Measurements from ENCODE around the gene FTO. TPM values are rescaled to one million over a fixed set of nuclear protein-coding genes. Genes with fewer than 3 reads are reported as not detected.

FTO gene
- total RNA-seq, 1 experiment from 2014 or later, result 55.0 TPM

- CTCF ChIA-PET, result interaction anchor here (0.6 to 4.9 kb wide), 6 partner anchors 13 to 1955 kb away, joined by 3 to 27 read pairs (median 5); no protein-coding TSS in a partner anchor
- TF ChIP-seq, protein P1, sequence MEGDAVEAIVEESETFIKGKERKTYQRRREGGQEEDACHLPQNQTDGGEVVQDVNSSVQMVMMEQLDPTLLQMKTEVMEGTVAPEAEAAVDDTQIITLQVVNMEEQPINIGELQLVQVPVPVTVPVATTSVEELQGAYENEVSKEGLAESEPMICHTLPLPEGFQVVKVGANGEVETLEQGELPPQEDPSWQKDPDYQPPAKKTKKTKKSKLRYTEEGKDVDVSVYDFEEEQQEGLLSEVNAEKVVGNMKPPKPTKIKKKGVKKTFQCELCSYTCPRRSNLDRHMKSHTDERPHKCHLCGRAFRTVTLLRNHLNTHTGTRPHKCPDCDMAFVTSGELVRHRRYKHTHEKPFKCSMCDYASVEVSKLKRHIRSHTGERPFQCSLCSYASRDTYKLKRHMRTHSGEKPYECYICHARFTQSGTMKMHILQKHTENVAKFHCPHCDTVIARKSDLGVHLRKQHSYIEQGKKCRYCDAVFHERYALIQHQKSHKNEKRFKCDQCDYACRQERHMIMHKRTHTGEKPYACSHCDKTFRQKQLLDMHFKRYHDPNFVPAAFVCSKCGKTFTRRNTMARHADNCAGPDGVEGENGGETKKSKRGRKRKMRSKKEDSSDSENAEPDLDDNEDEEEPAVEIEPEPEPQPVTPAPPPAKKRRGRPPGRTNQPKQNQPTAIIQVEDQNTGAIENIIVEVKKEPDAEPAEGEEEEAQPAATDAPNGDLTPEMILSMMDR (IDR thresholded peaks at IDR 0.05; ENCODE audit: unreplicated experiment), result no peak
- intact Hi-C loops (cut with micrococcal nuclease), result no loop called here
- H3K36me3 Mint-ChIP-seq (ENCODE audit: insufficient read depth, unreplicated experiment), result peaks cover 15% of the 10 kb centered on the region
- no peak for DNase-seq (ENCODE audit: unreplicated experiment)
- H3K4me3 Mint-ChIP-seq (ENCODE audit: unreplicated experiment), result no peak overlapping the region
- H3K27me3 Mint-ChIP-seq (ENCODE audit: insufficient read depth, unreplicated experiment), result no peaks in the 10 kb centered on the region
- H3K27ac Mint-ChIP-seq (ENCODE audit: low read depth, unreplicated experiment), result peak overlapping the region; percentile 64
- H3K4me1 Mint-ChIP-seq (ENCODE audit: insufficient read depth, unreplicated experiment), result peaks cover 32% of the 10 kb centered on the region
- POLR2A ChIA-PET, result interaction anchor here (0.6 to 7.5 kb wide), 10 partner anchors 9 to 1632 kb away, joined by 3 to 64 read pairs (median 3); partner anchors contain the start of genes FTO and RPGRIP1L
- BruUV-seq (replicated peaks), result no TSS peak
- H3K9me3 Mint-ChIP-seq (ENCODE audit: unreplicated experiment), result peaks cover 9% of the 10 kb centered on the region
Observed at GRCh38 chr16:53756275-53756996, 52.5 kb downstream of the FTO start.

GRCh38 chr16:53757971-53758609, 54.1 kb downstream of the FTO start:
- no peak overlapping the region for H3K4me3 Mint-ChIP-seq (ENCODE audit: unreplicated experiment)
- peaks cover 9% of the 10 kb centered on the region for H3K9me3 Mint-ChIP-seq (ENCODE audit: unreplicated experiment)
- H3K4me1 Mint-ChIP-seq (ENCODE audit: insufficient read depth, unreplicated experiment), result peaks cover 38% of the 10 kb centered on the region
- peaks cover 15% of the 10 kb centered on the region for H3K36me3 Mint-ChIP-seq (ENCODE audit: insufficient read depth, unreplicated experiment)
- no peak overlapping the region for H3K27ac Mint-ChIP-seq (ENCODE audit: low read depth, unreplicated experiment)
- BruUV-seq (replicated peaks), result no TSS peak
- DNase-seq (ENCODE audit: unreplicated experiment), result no peak
- CTCF ChIA-PET, result interaction anchor here (2.0 to 2.1 kb wide), 2 partner anchors 10 to 15 kb away, joined by 5 to 7 read pairs; no protein-coding TSS in a partner anchor
- POLR2A ChIA-PET, result interaction anchor here (0.7 to 7.5 kb wide), 5 partner anchors 11 to 255 kb away, joined by 3 to 64 read pairs (median 3); partner anchors contain the start of gene AKTIP
- intact Hi-C loops (cut with micrococcal nuclease), result no loop called here
- no peaks in the 10 kb centered on the region for H3K27me3 Mint-ChIP-seq (ENCODE audit: insufficient read depth, unreplicated experiment)
- TF ChIP-seq, protein P1 (IDR thresholded peaks at IDR 0.05; ENCODE audit: unreplicated experiment), result no peak

GRCh38 chr16:53761962-53762703, 58.2 kb downstream of the FTO start:
- ChIA-PET CTCF (interaction anchor here (0.6 kb wide), 1 partner anchor 9 kb away, joined by 3 read pairs; no protein-coding TSS in a partner anchor), POLR2A (no interaction called here)
- H3K4me1 Mint-ChIP-seq (ENCODE audit: insufficient read depth, unreplicated experiment), result peaks cover 39% of the 10 kb centered on the region
- DNase-seq (ENCODE audit: unreplicated experiment), result no peak
- intact Hi-C loops (cut with micrococcal nuclease), result no loop called here
- TF ChIP-seq, protein P1 (IDR thresholded peaks at IDR 0.05; ENCODE audit: unreplicated experiment), result no peak
- BruUV-seq (replicated peaks), result no TSS peak
- peaks cover 17% of the 10 kb centered on the region for H3K9me3 Mint-ChIP-seq (ENCODE audit: unreplicated experiment)
- H3K27ac Mint-ChIP-seq (ENCODE audit: low read depth, unreplicated experiment), result no peak overlapping the region
- no peak overlapping the region for H3K4me3 Mint-ChIP-seq (ENCODE audit: unreplicated experiment)
- peaks cover 15% of the 10 kb centered on the region for H3K36me3 Mint-ChIP-seq (ENCODE audit: insufficient read depth, unreplicated experiment)
- H3K27me3 Mint-ChIP-seq (ENCODE audit: insufficient read depth, unreplicated experiment), result no peaks in the 10 kb centered on the region

Data from MCF 10A (cell line).